Measurements from ENCODE around the gene MACF1.
"Not testable (repeated sequence)": the region's sequence is repeated elsewhere in the genome, so short reads cannot be mapped to it uniquely, and the experiment has no call there.

Gene MACF1

GRCh38 chr1:39205102-39205780 lies 746 bp downstream of the MACF1 start:
- H3K4me3 ChIP-seq (ENCODE audit: low read depth, low read length): peak overlapping the region; percentile 51
- no peak for DNase-seq (ENCODE audit: low read depth)
- no peak for TF ChIP-seq CTCF (IDR thresholded peaks at IDR 0.05; ENCODE audit: low read depth, low read length, missing control alignments)
- in situ Hi-C loops (cut with HindIII; ENCODE audit: low sequenced_read_pairs): no loop called here

DNA sequence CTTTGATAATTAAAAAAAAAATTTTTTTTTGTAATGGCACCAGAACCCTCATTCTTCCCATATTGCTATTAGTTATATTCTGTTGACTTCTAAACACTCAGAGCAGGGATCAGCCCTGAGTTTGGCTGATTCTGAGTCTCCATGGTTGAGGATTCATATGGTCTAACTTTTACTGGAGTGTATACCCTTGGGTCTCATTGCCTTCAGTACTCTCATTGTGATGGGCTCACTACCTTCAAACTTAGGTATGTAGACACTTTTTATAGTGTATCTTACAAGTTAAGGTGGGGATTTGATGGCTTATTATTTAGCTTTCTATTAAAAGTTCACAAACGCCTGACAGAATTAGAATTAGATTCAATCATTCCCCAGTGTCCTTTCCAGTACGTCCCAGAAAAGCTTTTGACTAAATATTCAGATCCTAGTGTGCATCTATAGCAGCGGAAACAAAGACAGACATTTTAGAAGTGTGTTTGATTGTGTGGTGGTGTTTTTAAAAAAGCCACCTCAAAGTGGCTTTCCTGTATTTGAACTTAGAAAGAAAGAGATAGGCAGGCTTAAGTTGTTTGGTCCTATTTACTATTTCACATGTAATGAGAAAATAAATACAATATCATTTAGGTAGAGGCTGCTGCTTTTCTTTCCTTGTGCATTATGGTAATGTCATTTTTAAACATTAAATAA lies 1.4 kb downstream of the MACF1 start:
- peak overlapping the region; percentile 51 for H3K4me3 ChIP-seq (ENCODE audit: low read depth, low read length)
- DNase-seq (ENCODE audit: low read depth): no peak
- in situ Hi-C loops (cut with HindIII; ENCODE audit: low sequenced_read_pairs): no loop called here
- no peak for TF ChIP-seq CTCF (IDR thresholded peaks at IDR 0.05; ENCODE audit: low read depth, low read length, missing control alignments)

- H3K4me3 ChIP-seq (ENCODE audit: low read depth, low read length); in situ Hi-C loops (cut with HindIII; ENCODE audit: low sequenced_read_pairs); DNase-seq (ENCODE audit: low read depth): not testable (repeated sequence)
These were observed 3.9 kb downstream of the MACF1 start for GRCh38 chr1:39208360-39208759.

GRCh38 chr1:39210649-39211048 lies 6.2 kb downstream of the MACF1 start:
- DNase-seq (ENCODE audit: low read depth): no peak
- in situ Hi-C loops (cut with HindIII; ENCODE audit: low sequenced_read_pairs): no loop called here
- TF ChIP-seq CTCF (IDR thresholded peaks at IDR 0.05; ENCODE audit: low read depth, low read length, missing control alignments): no peak
- no peak overlapping the region for H3K4me3 ChIP-seq (ENCODE audit: low read depth, low read length)

DNA sequence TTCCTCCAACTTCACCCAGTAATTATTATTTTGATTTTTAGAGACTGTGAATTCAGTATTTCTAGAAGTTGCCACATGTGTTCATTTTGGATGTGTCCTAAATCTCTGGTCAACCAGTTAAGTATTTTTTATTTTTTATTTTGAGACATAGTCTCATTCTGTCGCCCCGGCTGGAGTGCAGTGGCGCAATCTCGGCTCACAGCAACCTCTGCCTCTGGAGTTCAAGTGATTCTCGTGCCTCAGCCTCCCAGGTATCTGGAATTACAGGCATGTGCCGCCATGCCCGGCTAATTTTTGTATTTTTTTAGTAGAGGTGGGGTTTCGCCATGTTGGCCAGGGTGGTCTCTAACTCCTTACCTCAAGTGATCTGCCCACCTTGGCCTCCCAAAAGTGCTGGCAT lies 8.0 kb downstream of the MACF1 start:
- in situ Hi-C loops (cut with HindIII; ENCODE audit: low sequenced_read_pairs): no loop called here

GRCh38 chr1:39213511-39214002 lies 9.1 kb downstream of the MACF1 start:
- in situ Hi-C loops (cut with HindIII; ENCODE audit: low sequenced_read_pairs): no loop called here
- no peak overlapping the region for H3K4me3 ChIP-seq (ENCODE audit: low read depth, low read length)
- no peak for TF ChIP-seq CTCF (IDR thresholded peaks at IDR 0.05; ENCODE audit: low read depth, low read length, missing control alignments)
- no peak for DNase-seq (ENCODE audit: low read depth)

More for the DNA sequence above, 8.0 kb downstream of the MACF1 start:
- no peak overlapping the region for H3K4me3 ChIP-seq (ENCODE audit: low read depth, low read length)
- no peak for TF ChIP-seq CTCF (IDR thresholded peaks at IDR 0.05; ENCODE audit: low read depth, low read length, missing control alignments)
- DNase-seq (ENCODE audit: low read depth): no peak
